IPS-15b (cell line): Measurements from ENCODE around the gene ERBIN.
"Not testable (repeated sequence)": the region's sequence is repeated elsewhere in the genome, so short reads cannot be mapped to it uniquely, and the experiment has no call there.

Experiments
- H3K27me3 ChIP-seq: one replicate; pipeline ENCODE4 v1.6.1; 2013; ENCODE audit warnings: low read length; ENCODE audit not compliant: control insufficient read depth, insufficient read depth
- H3K36me3 ChIP-seq: one replicate; pipeline ENCODE4 v1.6.1; 2013; ENCODE audit warnings: low read length; ENCODE audit not compliant: control insufficient read depth, insufficient read depth
- H3K4me1 ChIP-seq: one replicate; pipeline ENCODE4 v1.6.1; 2013; ENCODE audit warnings: mild to moderate bottlenecking, low read length; ENCODE audit not compliant: control insufficient read depth, insufficient read depth
- H3K4me3 ChIP-seq: one replicate; pipeline ENCODE4 v1.5.1; 2013; ENCODE audit warnings: low read depth, low read length
- H3K9ac ChIP-seq: one replicate; pipeline ENCODE4 v1.6.1; 2013; ENCODE audit warnings: low read depth, mild to moderate bottlenecking, low read length
- H3K9me3 ChIP-seq: one replicate; pipeline ENCODE4 v1.6.1; 2013; ENCODE audit warnings: mild to moderate bottlenecking, low read length; ENCODE audit not compliant: control insufficient read depth, insufficient read depth

Gene ERBIN

GRCh38 chr5:65895891-65896290 is 30.5 kb upstream of the ERBIN start:
- Histone ChIP-seq H3K9me3 (no peaks in the 10 kb centered on the region), H3K4me1 (no peaks in the 10 kb centered on the region), H3K27me3 (no peaks in the 10 kb centered on the region), H3K36me3 (no peaks in the 10 kb centered on the region), H3K9ac (no peak overlapping the region), H3K4me3 (no peak overlapping the region)

GRCh38 chr5:65900746-65901145 is 25.6 kb upstream of the ERBIN start:
- Histone ChIP-seq H3K9ac (no peak overlapping the region), H3K27me3 (no peaks in the 10 kb centered on the region), H3K9me3 (no peaks in the 10 kb centered on the region), H3K4me3 (no peak overlapping the region), H3K36me3 (no peaks in the 10 kb centered on the region), H3K4me1 (no peaks in the 10 kb centered on the region)

GRCh38 chr5:65902104-65902503 is 24.3 kb upstream of the ERBIN start:
- H3K4me3 ChIP-seq: no peak overlapping the region
- H3K4me1 ChIP-seq: no peaks in the 10 kb centered on the region
- no peaks in the 10 kb centered on the region for H3K9me3 ChIP-seq
- H3K36me3 ChIP-seq: no peaks in the 10 kb centered on the region
- no peak overlapping the region for H3K9ac ChIP-seq
- no peaks in the 10 kb centered on the region for H3K27me3 ChIP-seq

GRCh38 chr5:65903581-65903980 is 22.8 kb upstream of the ERBIN start:
- Histone ChIP-seq H3K9ac (no peak overlapping the region), H3K4me1 (no peaks in the 10 kb centered on the region), H3K36me3 (no peaks in the 10 kb centered on the region), H3K9me3 (no peaks in the 10 kb centered on the region), H3K4me3 (no peak overlapping the region), H3K27me3 (no peaks in the 10 kb centered on the region)

GRCh38 chr5:65906256-65906655 is 20.1 kb upstream of the ERBIN start:
- Histone ChIP-seq H3K27me3 (no peaks in the 10 kb centered on the region), H3K9ac (no peak overlapping the region), H3K36me3 (no peaks in the 10 kb centered on the region), H3K4me3 (no peak overlapping the region), H3K9me3 (no peaks in the 10 kb centered on the region), H3K4me1 (no peaks in the 10 kb centered on the region)

- Histone ChIP-seq H3K4me1 (no peaks in the 10 kb centered on the region), H3K27me3 (no peaks in the 10 kb centered on the region), H3K4me3 (no peak overlapping the region), H3K36me3 (no peaks in the 10 kb centered on the region), H3K9me3 (no peaks in the 10 kb centered on the region), H3K9ac (no peak overlapping the region)
Observed at GRCh38 chr5:65907135-65907534, 19.2 kb upstream of the ERBIN start.

GRCh38 chr5:65910711-65911110 is 15.7 kb upstream of the ERBIN start:
- Histone ChIP-seq H3K9me3 (no peaks in the 10 kb centered on the region), H3K9ac (no peak overlapping the region), H3K27me3 (no peaks in the 10 kb centered on the region), H3K4me3 (no peak overlapping the region), H3K36me3 (no peaks in the 10 kb centered on the region), H3K4me1 (no peaks in the 10 kb centered on the region)

- Histone ChIP-seq H3K27me3 (no peaks in the 10 kb centered on the region), H3K9ac (no peak overlapping the region), H3K36me3 (no peaks in the 10 kb centered on the region), H3K4me3 (no peak overlapping the region), H3K4me1 (no peaks in the 10 kb centered on the region), H3K9me3 (no peaks in the 10 kb centered on the region)
Observed at GRCh38 chr5:65912311-65912710, 14.1 kb upstream of the ERBIN start.

- H3K27me3 ChIP-seq: no peaks in the 10 kb centered on the region
- no peaks in the 10 kb centered on the region for H3K9me3 ChIP-seq
- H3K4me1 ChIP-seq: no peaks in the 10 kb centered on the region
- H3K4me3 ChIP-seq: no peak overlapping the region
- H3K36me3 ChIP-seq: no peaks in the 10 kb centered on the region
- H3K9ac ChIP-seq: no peak overlapping the region
Observed at GRCh38 chr5:65913519-65913918, 12.9 kb upstream of the ERBIN start.

GRCh38 chr5:65914641-65915196 is 11.7 kb upstream of the ERBIN start:
- Histone ChIP-seq H3K36me3 (no peaks in the 10 kb centered on the region), H3K4me3 (no peak overlapping the region), H3K9ac (no peak overlapping the region), H3K4me1 (no peaks in the 10 kb centered on the region), H3K27me3 (no peaks in the 10 kb centered on the region), H3K9me3 (no peaks in the 10 kb centered on the region)

- H3K36me3 ChIP-seq, H3K9ac ChIP-seq, H3K9me3 ChIP-seq, H3K4me1 ChIP-seq, H3K27me3 ChIP-seq, H3K4me3 ChIP-seq: not testable (repeated sequence)
Observed at GRCh38 chr5:65915661-65916060, 10.7 kb upstream of the ERBIN start.

GRCh38 chr5:65916066-65916465 is 10.3 kb upstream of the ERBIN start:
- no peaks in the 10 kb centered on the region for H3K4me1 ChIP-seq
- H3K9ac ChIP-seq: no peak overlapping the region
- no peak overlapping the region for H3K4me3 ChIP-seq
- H3K36me3 ChIP-seq: no peaks in the 10 kb centered on the region
- no peaks in the 10 kb centered on the region for H3K9me3 ChIP-seq
- no peaks in the 10 kb centered on the region for H3K27me3 ChIP-seq

GRCh38 chr5:65916636-65917035 is 9.7 kb upstream of the ERBIN start:
- no peaks in the 10 kb centered on the region for H3K4me1 ChIP-seq
- H3K9me3 ChIP-seq: no peaks in the 10 kb centered on the region
- no peaks in the 10 kb centered on the region for H3K36me3 ChIP-seq
- H3K27me3 ChIP-seq: no peaks in the 10 kb centered on the region
- H3K9ac ChIP-seq: no peak overlapping the region
- no peak overlapping the region for H3K4me3 ChIP-seq
